Lower lobe of right lung (tissue), 2 donors: Measurements from ENCODE around the gene NUP43. TPM values are rescaled to one million over a fixed set of nuclear protein-coding genes. Genes with fewer than 3 reads are reported as not detected.
A peak's percentile ranks its signal among the peaks of the same experiment; 100 is the strongest.

ENCODE experiments used
- ATAC-seq, 2 donors: fragments of 200-7000 bp; cut with Tn5 transposase; one replicate each; pipeline ENCODE4 v1.9.1; 2020 to 2022; ENCODE audit warnings: mild to moderate bottlenecking in 2 of 2, moderate library complexity in 2 of 2
- DNase-seq: peaks from one replicate; pipeline ENCODE4 v3.0.0-alpha.2; 2020
- H3K27ac ChIP-seq: fragments of 200-600 bp; one replicate; pipeline ENCODE4 v1.8.0; 2022
- H3K27me3 ChIP-seq: fragments of 200-600 bp; one replicate; pipeline ENCODE4 v1.8.0; 2022; ENCODE audit warnings: low read depth
- H3K36me3 ChIP-seq: fragments of 200-600 bp; one replicate; pipeline ENCODE4 v1.8.0; 2022; ENCODE audit warnings: mild to moderate bottlenecking
- H3K4me1 ChIP-seq: fragments of 200-600 bp; one replicate; pipeline ENCODE4 v1.8.0; 2022
- H3K4me3 ChIP-seq: fragments of 200-600 bp; one replicate; pipeline ENCODE4 v1.8.0; 2022; ENCODE audit warnings: mild to moderate bottlenecking
- H3K9me3 ChIP-seq: fragments of 200-600 bp; one replicate; pipeline ENCODE4 v1.8.0; 2022
- intact Hi-C: fragments of 100-400 bp; cut with DNase I; formaldehyde crosslinking; loops from one replicate; pipeline ENCODE4 v1.11.0; 2022
- long read RNA-seq: library from polyadenylated mRNA; unstranded; transcript quantifications from one replicate; pipeline ENCODE4 v2.0.0, GENCODE V29; 2021
- total RNA-seq: library from RNA; stranded (reverse); fragmentation: NEBNext Ultra II Directional; extraction: Animal tissue kit (Norgen Biotek cat#: 25700); gene quantifications from one replicate; pipeline ENCODE4 v1.2.1, GENCODE V29; 2021
- TF ChIP-seq, protein P1 (sequence below): fragments of 200-600 bp; IDR thresholded peaks from one replicate; pipeline ENCODE4 v1.8.0; 2022; ENCODE audit warnings: antibody characterized with exemption, mild to moderate bottlenecking
- donor health status: DM: no; HTN: yes; CAD: no; lungs with severe emphysema.

Gene NUP43, protein sequence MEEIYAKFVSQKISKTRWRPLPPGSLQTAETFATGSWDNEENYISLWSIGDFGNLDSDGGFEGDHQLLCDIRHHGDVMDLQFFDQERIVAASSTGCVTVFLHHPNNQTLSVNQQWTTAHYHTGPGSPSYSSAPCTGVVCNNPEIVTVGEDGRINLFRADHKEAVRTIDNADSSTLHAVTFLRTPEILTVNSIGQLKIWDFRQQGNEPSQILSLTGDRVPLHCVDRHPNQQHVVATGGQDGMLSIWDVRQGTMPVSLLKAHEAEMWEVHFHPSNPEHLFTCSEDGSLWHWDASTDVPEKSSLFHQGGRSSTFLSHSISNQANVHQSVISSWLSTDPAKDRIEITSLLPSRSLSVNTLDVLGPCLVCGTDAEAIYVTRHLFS
- 22.0 TPM for total RNA-seq
- long read RNA-seq, transcript NUP43-201 (8 exons, 3,874 nt) = major isoform, 7 of 12 reads
- long read RNA-seq, partial matches to known transcripts = 1 of 12 reads
- long read RNA-seq, other reads (novel, unspliced or antisense) = 4 of 12 reads

DNA sequence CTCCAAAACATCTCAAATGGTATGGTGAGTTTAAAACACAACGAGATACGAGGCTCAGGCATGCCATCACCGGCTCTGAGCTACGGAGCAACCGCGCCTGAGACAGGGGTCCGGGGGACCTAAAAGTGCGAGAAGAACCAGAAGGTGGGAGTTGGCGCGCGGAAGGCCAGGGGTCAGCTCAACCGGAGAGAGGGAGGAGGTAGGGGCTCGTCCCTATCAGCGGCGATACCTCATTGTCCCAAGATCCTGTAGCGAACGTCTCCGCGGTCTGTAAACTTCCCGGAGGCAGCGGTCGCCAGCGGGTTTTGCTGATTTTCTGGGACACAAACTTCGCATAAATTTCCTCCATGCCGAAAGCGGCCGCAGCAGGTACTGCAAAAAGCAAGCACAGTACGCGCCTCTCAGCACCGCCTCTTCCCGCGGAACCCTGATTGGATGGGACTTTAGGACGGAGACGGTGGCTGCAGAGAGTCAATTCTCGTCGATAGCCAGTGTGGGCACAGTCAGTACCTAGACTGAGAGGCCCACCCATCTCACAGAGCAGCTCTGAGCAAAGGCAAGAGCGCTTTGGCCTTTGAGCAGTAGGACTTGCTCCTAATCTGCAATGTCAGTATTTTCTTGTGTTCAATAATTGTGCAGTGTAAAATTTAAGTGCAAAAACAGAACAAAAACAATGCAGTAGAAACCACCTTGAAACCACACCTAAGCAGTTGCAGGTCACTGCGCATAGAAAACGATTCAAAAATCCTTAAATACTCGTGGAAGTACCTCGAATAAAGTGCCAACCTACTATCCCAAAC lies at the start of gene NUP43:
NUP43 (minus strand) TSS at position 383 of the 800 bp plus-strand sequence; CDS start at position 349, 34 bp downstream.
- no peaks in the 10 kb centered on the region for H3K27me3 ChIP-seq
- ATAC-seq = peak; percentile 80 to 84
- H3K9me3 ChIP-seq = no peaks in the 10 kb centered on the region
- intact Hi-C loops = no loop called here
- peak within 1 kb of the TSS; percentile 63 for H3K27ac ChIP-seq
- peaks cover 27% of the 10 kb centered on the region for H3K36me3 ChIP-seq
- peak; percentile 96 for DNase-seq
- peaks cover 27% of the 10 kb centered on the region for H3K4me1 ChIP-seq
- peak within 1 kb of the TSS; percentile 89 for H3K4me3 ChIP-seq
- TF ChIP-seq, protein P1, sequence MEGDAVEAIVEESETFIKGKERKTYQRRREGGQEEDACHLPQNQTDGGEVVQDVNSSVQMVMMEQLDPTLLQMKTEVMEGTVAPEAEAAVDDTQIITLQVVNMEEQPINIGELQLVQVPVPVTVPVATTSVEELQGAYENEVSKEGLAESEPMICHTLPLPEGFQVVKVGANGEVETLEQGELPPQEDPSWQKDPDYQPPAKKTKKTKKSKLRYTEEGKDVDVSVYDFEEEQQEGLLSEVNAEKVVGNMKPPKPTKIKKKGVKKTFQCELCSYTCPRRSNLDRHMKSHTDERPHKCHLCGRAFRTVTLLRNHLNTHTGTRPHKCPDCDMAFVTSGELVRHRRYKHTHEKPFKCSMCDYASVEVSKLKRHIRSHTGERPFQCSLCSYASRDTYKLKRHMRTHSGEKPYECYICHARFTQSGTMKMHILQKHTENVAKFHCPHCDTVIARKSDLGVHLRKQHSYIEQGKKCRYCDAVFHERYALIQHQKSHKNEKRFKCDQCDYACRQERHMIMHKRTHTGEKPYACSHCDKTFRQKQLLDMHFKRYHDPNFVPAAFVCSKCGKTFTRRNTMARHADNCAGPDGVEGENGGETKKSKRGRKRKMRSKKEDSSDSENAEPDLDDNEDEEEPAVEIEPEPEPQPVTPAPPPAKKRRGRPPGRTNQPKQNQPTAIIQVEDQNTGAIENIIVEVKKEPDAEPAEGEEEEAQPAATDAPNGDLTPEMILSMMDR = peak; percentile 66

- TF ChIP-seq, protein P1 = no peak
- Histone ChIP-seq H3K9me3 (no peaks in the 10 kb centered on the region), H3K27ac (no peak overlapping the region), H3K4me1 (peaks cover 10% of the 10 kb centered on the region), H3K36me3 (peaks cover 25% of the 10 kb centered on the region), H3K4me3 (no peak overlapping the region), H3K27me3 (no peaks in the 10 kb centered on the region)
- DNase-seq = no peak
- no peak for ATAC-seq
- intact Hi-C loops = no loop called here
These were observed 37.2 kb upstream of the NUP43 start for GRCh38 chr6:149783551-149783950.

DNA sequence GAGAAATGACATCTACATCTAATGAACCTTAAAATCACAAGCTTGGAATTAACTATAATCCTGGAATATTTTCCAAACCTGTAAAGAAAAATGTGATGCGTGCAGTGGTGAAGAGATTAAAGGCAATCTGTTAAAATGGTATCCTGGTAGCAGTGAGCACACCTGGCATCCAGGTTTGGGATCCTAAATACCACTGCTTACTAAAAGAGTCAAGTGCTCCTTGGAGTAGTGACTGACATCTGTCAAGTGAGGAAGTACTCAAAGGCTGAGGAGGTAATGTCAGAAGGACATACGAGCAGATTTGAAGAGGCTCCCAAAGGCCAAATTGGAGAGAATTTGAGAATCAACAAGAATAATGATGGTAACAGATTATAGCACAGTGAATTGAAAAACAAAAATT lies 36.0 kb upstream of the NUP43 start:
- intact Hi-C loops = no loop called here
- DNase-seq = no peak
- TF ChIP-seq, protein P1 = no peak
- H3K9me3 ChIP-seq = no peaks in the 10 kb centered on the region
- H3K27me3 ChIP-seq = no peaks in the 10 kb centered on the region
- peaks cover 32% of the 10 kb centered on the region for H3K36me3 ChIP-seq
- no peak overlapping the region for H3K4me3 ChIP-seq
- no peak overlapping the region for H3K27ac ChIP-seq
- H3K4me1 ChIP-seq = peaks cover 10% of the 10 kb centered on the region
- peak; percentile 35 to 62 for ATAC-seq

- DNase-seq (no peak), ATAC-seq (peak; percentile 34 to 72)
- H3K27ac ChIP-seq = no peak overlapping the region
These were observed 35.4 kb upstream of the NUP43 start for GRCh38 chr6:149781715-149782114.

GRCh38 chr6:149779644-149779963 lies 33.3 kb upstream of the NUP43 start:
- DNase-seq (no peak), ATAC-seq (peak; percentile 59 to 69)
- Histone ChIP-seq H3K9me3 (no peaks in the 10 kb centered on the region), H3K4me1 (peaks cover 10% of the 10 kb centered on the region), H3K4me3 (no peak overlapping the region), H3K36me3 (peaks cover 45% of the 10 kb centered on the region), H3K27ac (no peak overlapping the region), H3K27me3 (no peaks in the 10 kb centered on the region)
- intact Hi-C loops = no loop called here
- TF ChIP-seq, protein P1 = no peak

More at GRCh38 chr6:149781715-149782114, 35.4 kb upstream of the NUP43 start:
- peaks cover 10% of the 10 kb centered on the region for H3K4me1 ChIP-seq
- intact Hi-C loops = no loop called here
- H3K9me3 ChIP-seq = no peaks in the 10 kb centered on the region
- peaks cover 32% of the 10 kb centered on the region for H3K36me3 ChIP-seq
- TF ChIP-seq, protein P1 = no peak
- no peak overlapping the region for H3K4me3 ChIP-seq
- no peaks in the 10 kb centered on the region for H3K27me3 ChIP-seq
